KMS-11 (cell line): ENCODE data around the gene GPC4.

Source experiments
- H2AFZ ChIP-seq: fragments of 200-600 bp; sonication (generic); 2 replicates; pipeline ENCODE4 v1.6.1; 2016; ENCODE audit warnings: antibody characterized with exemption, mixed run types, low read depth
- H3K27ac ChIP-seq: fragments of 200-600 bp; sonication (generic); 2 replicates; pipeline ENCODE4 v1.6.1; 2016; ENCODE audit warnings: mild to moderate bottlenecking, mixed run types
- H3K27me3 ChIP-seq: fragments of 200-600 bp; sonication (generic); 2 replicates; pipeline ENCODE4 v1.6.1; 2017; ENCODE audit warnings: mild to moderate bottlenecking, low read depth, mixed run types, moderate library complexity; ENCODE audit not compliant: insufficient read depth
- H3K36me3 ChIP-seq: fragments of 200-600 bp; sonication (generic); 2 replicates; pipeline ENCODE4 v1.6.1; 2017; ENCODE audit warnings: mild to moderate bottlenecking, mixed run types; ENCODE audit not compliant: insufficient read depth
- H3K4me1 ChIP-seq: fragments of 200-600 bp; sonication (generic); 2 replicates; pipeline ENCODE4 v1.6.1; 2016; ENCODE audit warnings: mild to moderate bottlenecking, low read depth, mixed run types; ENCODE audit not compliant: poor library complexity, severe bottlenecking
- H3K4me2 ChIP-seq: fragments of 200-600 bp; sonication (generic); 2 replicates; pipeline ENCODE4 v1.7.0; 2016; ENCODE audit warnings: mild to moderate bottlenecking, mixed run types
- H3K4me3 ChIP-seq: fragments of 200-600 bp; sonication (generic); IDR thresholded peaks from 2 replicates; pipeline ENCODE4 v1.6.1; 2017; ENCODE audit warnings: low read depth, low read length, mixed read lengths; ENCODE audit not compliant: insufficient read depth
- H3K79me2 ChIP-seq: fragments of 200-600 bp; sonication (generic); 2 replicates; pipeline ENCODE4 v1.6.1; 2016; ENCODE audit warnings: low read depth, mixed run types; ENCODE audit not compliant: insufficient read depth
- H3K9ac ChIP-seq: fragments of 200-600 bp; sonication (generic); 2 replicates; pipeline ENCODE4 v1.6.1; 2016; ENCODE audit warnings: mild to moderate bottlenecking, mixed run types
- H4K20me1 ChIP-seq: fragments of 200-600 bp; sonication (generic); 2 replicates; pipeline ENCODE4 v1.6.1; 2016; ENCODE audit warnings: mild to moderate bottlenecking, mixed run types; ENCODE audit not compliant: insufficient read depth
- TF ChIP-seq, protein P1 (sequence below): fragments of 200-600 bp; sonication (generic); conservative IDR thresholded peaks from 2 replicates; pipeline ENCODE4 v1.6.1; 2017; ENCODE audit warnings: low read depth, mild to moderate bottlenecking, antibody characterized with exemption, low read length, moderate library complexity, mixed read lengths

GPC4 gene

DNA sequence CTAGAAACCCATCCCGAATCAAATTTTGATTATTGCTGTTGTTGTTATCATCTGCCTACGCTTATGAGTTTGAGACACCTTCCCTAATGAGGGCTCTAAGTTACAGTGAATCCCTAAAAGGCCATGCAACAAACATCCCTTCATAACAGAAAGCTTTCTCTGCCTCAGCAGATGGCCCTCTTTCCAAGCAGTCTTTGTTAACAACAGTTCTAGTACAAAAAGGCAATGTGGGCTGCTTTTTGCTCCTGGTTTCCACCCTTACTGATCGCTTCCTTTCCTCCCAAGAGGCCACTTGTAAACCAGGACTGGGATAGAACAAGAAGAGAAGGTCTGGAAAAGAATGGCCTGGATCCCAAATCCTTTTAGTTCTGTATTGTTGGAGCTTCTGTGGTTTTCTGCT is 24.2 kb downstream of the GPC4 start:
- no peaks in the 10 kb centered on the region for H3K36me3 ChIP-seq
- TF ChIP-seq, protein P1, sequence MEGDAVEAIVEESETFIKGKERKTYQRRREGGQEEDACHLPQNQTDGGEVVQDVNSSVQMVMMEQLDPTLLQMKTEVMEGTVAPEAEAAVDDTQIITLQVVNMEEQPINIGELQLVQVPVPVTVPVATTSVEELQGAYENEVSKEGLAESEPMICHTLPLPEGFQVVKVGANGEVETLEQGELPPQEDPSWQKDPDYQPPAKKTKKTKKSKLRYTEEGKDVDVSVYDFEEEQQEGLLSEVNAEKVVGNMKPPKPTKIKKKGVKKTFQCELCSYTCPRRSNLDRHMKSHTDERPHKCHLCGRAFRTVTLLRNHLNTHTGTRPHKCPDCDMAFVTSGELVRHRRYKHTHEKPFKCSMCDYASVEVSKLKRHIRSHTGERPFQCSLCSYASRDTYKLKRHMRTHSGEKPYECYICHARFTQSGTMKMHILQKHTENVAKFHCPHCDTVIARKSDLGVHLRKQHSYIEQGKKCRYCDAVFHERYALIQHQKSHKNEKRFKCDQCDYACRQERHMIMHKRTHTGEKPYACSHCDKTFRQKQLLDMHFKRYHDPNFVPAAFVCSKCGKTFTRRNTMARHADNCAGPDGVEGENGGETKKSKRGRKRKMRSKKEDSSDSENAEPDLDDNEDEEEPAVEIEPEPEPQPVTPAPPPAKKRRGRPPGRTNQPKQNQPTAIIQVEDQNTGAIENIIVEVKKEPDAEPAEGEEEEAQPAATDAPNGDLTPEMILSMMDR: no peak
- no peak overlapping the region for H3K9ac ChIP-seq
- H3K27ac ChIP-seq: no peak overlapping the region
- H2AFZ ChIP-seq: no peak overlapping the region
- no peaks in the 10 kb centered on the region for H4K20me1 ChIP-seq
- H3K79me2 ChIP-seq: no peaks in the 10 kb centered on the region
- no peaks in the 10 kb centered on the region for H3K4me1 ChIP-seq
- no peak overlapping the region for H3K4me3 ChIP-seq
- H3K4me2 ChIP-seq: no peak overlapping the region
- H3K27me3 ChIP-seq: no peaks in the 10 kb centered on the region

- H3K4me1 ChIP-seq: no peaks in the 10 kb centered on the region
- H3K79me2 ChIP-seq: no peaks in the 10 kb centered on the region
- no peak overlapping the region for H2AFZ ChIP-seq
- TF ChIP-seq, protein P1: no peak
- H3K36me3 ChIP-seq: no peaks in the 10 kb centered on the region
- no peaks in the 10 kb centered on the region for H4K20me1 ChIP-seq
- no peak overlapping the region for H3K4me2 ChIP-seq
- H3K9ac ChIP-seq: no peak overlapping the region
- H3K27me3 ChIP-seq: no peaks in the 10 kb centered on the region
- no peak overlapping the region for H3K27ac ChIP-seq
- no peak overlapping the region for H3K4me3 ChIP-seq
Observed at GRCh38 chrX:133390676-133391075, 24.6 kb downstream of the GPC4 start.

- H3K36me3 ChIP-seq: no peaks in the 10 kb centered on the region
- no peaks in the 10 kb centered on the region for H4K20me1 ChIP-seq
- TF ChIP-seq, protein P1: no peak
- no peak overlapping the region for H3K4me2 ChIP-seq
- no peaks in the 10 kb centered on the region for H3K4me1 ChIP-seq
- H3K79me2 ChIP-seq: no peaks in the 10 kb centered on the region
- H3K27ac ChIP-seq: no peak overlapping the region
- no peaks in the 10 kb centered on the region for H3K27me3 ChIP-seq
- no peak overlapping the region for H3K4me3 ChIP-seq
- H3K9ac ChIP-seq: no peak overlapping the region
- no peak overlapping the region for H2AFZ ChIP-seq
Observed at GRCh38 chrX:133389975-133390374, 25.3 kb downstream of the GPC4 start.

DNA sequence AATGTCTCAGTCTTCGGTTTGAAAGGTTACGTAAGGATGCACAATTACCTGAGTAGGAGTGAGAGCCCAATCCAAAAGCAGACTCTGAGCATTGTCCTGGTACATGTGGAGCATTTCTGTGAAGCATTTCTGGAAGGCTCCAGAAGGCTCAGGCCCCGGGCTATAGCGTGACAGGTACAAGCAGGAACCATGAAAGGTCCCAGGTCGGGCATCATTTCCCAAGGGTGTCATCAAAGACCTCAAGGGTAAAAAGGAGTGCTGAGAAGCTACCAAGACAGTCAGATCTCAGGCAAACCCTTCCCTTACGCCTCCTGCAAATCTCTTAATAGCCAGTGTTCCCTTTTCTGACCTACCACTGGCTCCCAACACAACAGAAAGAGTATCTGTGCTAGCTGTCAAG is 30.8 kb downstream of the GPC4 start:
- no peak overlapping the region for H3K9ac ChIP-seq
- no peak overlapping the region for H2AFZ ChIP-seq
- no peaks in the 10 kb centered on the region for H3K79me2 ChIP-seq
- no peak overlapping the region for H3K4me3 ChIP-seq
- no peak overlapping the region for H3K4me2 ChIP-seq
- H3K27me3 ChIP-seq: no peaks in the 10 kb centered on the region
- H4K20me1 ChIP-seq: no peaks in the 10 kb centered on the region
- H3K27ac ChIP-seq: no peak overlapping the region
- H3K36me3 ChIP-seq: no peaks in the 10 kb centered on the region
- H3K4me1 ChIP-seq: no peaks in the 10 kb centered on the region
- TF ChIP-seq, protein P1: no peak
